ENCODE measurements around the gene HPCA.

- TF ChIP-seq CTCF (IDR thresholded peaks at IDR 0.05 in 8 of 11, conservative IDR thresholded peaks at IDR 0.05 in 3 of 11) (no peak), POLR2AphosphoS5 (IDR thresholded peaks at IDR 0.05) (no peak), POLR2A (IDR thresholded peaks at IDR 0.05) (no peak)
Measured at GRCh38 chr1:32848354-32849063, 37.8 kb upstream of the HPCA start.
